GM12878 (cell line): ENCODE measurements around the gene OR14I1. TPM values are rescaled to one million over a fixed set of nuclear protein-coding genes. Genes with fewer than 3 reads are reported as not detected.

ENCODE experiments used
- ATAC-seq: fragments of 200-7000 bp; cut with Tn5 transposase; 3 replicates; pipeline ENCODE4 v1.9.1; 2020; ENCODE audit warnings: mild to moderate bottlenecking, moderate library complexity
- BruUV-seq: library from RNA; stranded (reverse); fragments of 400-500 nt; replicated peaks from 2 replicates; lab custom pipeline; 2021; lab: Mats Ljungman, UMichigan
- CTCF ChIA-PET: fragments of 300-600 bp; sonication (Branson Sonifier 250); formaldehyde crosslinking; extraction: SDS; loops from one replicate; lab custom pipeline; 2021; ENCODE audit warnings: inconsistent platforms; lab: Yijun Ruan, JAX
- POLR2A ChIA-PET: fragments of 350-600 bp; formaldehyde crosslinking; extraction: SDS; loops from one replicate; lab custom pipeline; 2021; ENCODE audit warnings: inconsistent platforms; lab: Charles Lee
- RAD21 ChIA-PET: fragments of 300-600 bp; sonication (Branson Sonifier 250); formaldehyde crosslinking; loops from one replicate; lab custom pipeline; 2023; ENCODE audit warnings: antibody characterized with exemption; ENCODE audit not compliant: unreplicated experiment; lab: Charles Lee
- SMC1A ChIA-PET: fragments of 300-600 bp; sonication (Branson Sonifier 250); formaldehyde crosslinking; loops from one replicate; lab custom pipeline; 2023; ENCODE audit not compliant: unreplicated experiment, uncharacterized antibody; lab: Charles Lee
- DNase-seq: peaks from one replicate; pipeline ENCODE4 v3.0.0-alpha.2; 2011; ENCODE audit warnings: low read depth, low spot score
- FAIRE-seq: peaks from 3 replicates; lab custom pipeline; 2011; peaks lifted over from hg19 to GRCh38; lab: Jason Lieb, UNC
- H2AFZ ChIP-seq: 2 replicates; pipeline ENCODE4 v1.6.0; 2011; ENCODE audit warnings: low read depth, low read length, control low read depth; ENCODE audit not compliant: control insufficient read depth
- H3K27ac ChIP-seq: 2 replicates; pipeline ENCODE4 v1.5.1; 2011; ENCODE audit warnings: control low read depth; ENCODE audit not compliant: control insufficient read depth, insufficient read depth
- H3K27me3 ChIP-seq, 2 experiments: replicated peaks in 1 of 2; 2 replicates each; pipeline versions ENCODE4 v1.6.0 to v1.6.1; 2011; ENCODE audit warnings: low read length in 1 of 2; ENCODE audit not compliant: control insufficient read depth in 2 of 2, insufficient read depth in 2 of 2
- H3K36me3 ChIP-seq, 2 experiments: 2 replicates each; pipeline ENCODE4 v1.5.1; 2011; ENCODE audit warnings: low read length in 1 of 2; ENCODE audit not compliant: control insufficient read depth in 2 of 2, insufficient read depth in 2 of 2
- H3K4me1 ChIP-seq: 2 replicates; pipeline ENCODE4 v1.6.1; 2011; ENCODE audit warnings: mild to moderate bottlenecking, low read length, moderate library complexity, mixed read lengths; ENCODE audit not compliant: control insufficient read depth, insufficient read depth
- H3K4me2 ChIP-seq: 2 replicates; pipeline ENCODE4 v1.6.0; 2011; ENCODE audit warnings: control low read depth; ENCODE audit not compliant: control insufficient read depth, insufficient read depth
- H3K4me3 ChIP-seq: fragments of 200-600 bp; sonication (generic); 2 replicates; pipeline ENCODE4 v1.5.1; 2016
- H3K79me2 ChIP-seq: 2 replicates; pipeline ENCODE4 v1.6.0; 2011; ENCODE audit warnings: low read length; ENCODE audit not compliant: control insufficient read depth, insufficient read depth
- H3K9ac ChIP-seq: 2 replicates; pipeline ENCODE4 v1.8.0; 2011; ENCODE audit warnings: low read length, control low read depth, mixed read lengths; ENCODE audit not compliant: control insufficient read depth, insufficient read depth
- H3K9me3 ChIP-seq: replicated peaks from 3 replicates; pipeline ENCODE4 v1.5.1; 2011; ENCODE audit warnings: mild to moderate bottlenecking, low read length; ENCODE audit not compliant: control insufficient read depth, insufficient read depth
- H4K20me1 ChIP-seq: 2 replicates; pipeline ENCODE4 v1.6.0; 2011; ENCODE audit not compliant: control insufficient read depth, insufficient read depth
- CBFB ChIP-seq: IDR thresholded peaks from 2 replicates; pipeline ENCODE4 v1.6.1; 2016; ENCODE audit warnings: antibody characterized with exemption, low read depth
- CTCF ChIP-seq, 3 experiments: IDR thresholded peaks in 2 of 3; conservative IDR thresholded peaks in 1 of 3; 2 replicates each; pipeline ENCODE4 v1.5.1; 2011; ENCODE audit warnings: low read depth in 3 of 3, low read length in 3 of 3, mild to moderate bottlenecking in 3 of 3, control low read depth in 2 of 3, moderate library complexity in 2 of 3, inconsistent platforms in 1 of 3, mixed read lengths in 1 of 3; ENCODE audit not compliant: control insufficient read depth in 2 of 3, insufficient read depth in 1 of 3; ENCODE audit errors: extremely low read depth in 1 of 3
- E2F4 ChIP-seq: IDR thresholded peaks from 2 replicates; pipeline ENCODE4 v1.6.1; 2012; ENCODE audit warnings: low read depth, low read length, improper control_type of control experiment
- HSF1 ChIP-seq: fragments of 150-350 bp; IDR thresholded peaks from 2 replicates; pipeline ENCODE4 v1.6.1; 2014; ENCODE audit warnings: mild to moderate bottlenecking, low read depth, low read length
- LARP7 ChIP-seq: fragments of 450-650 bp; IDR thresholded peaks from 2 replicates; pipeline ENCODE4 v1.6.1; 2017; ENCODE audit warnings: mild to moderate bottlenecking
- MYC ChIP-seq: IDR thresholded peaks from 2 replicates; pipeline ENCODE4 v1.6.1; 2011; ENCODE audit warnings: mild to moderate bottlenecking, low read length, moderate library complexity, inconsistent platforms; ENCODE audit not compliant: insufficient read depth, insufficient replicate concordance, insufficient read length, severe bottlenecking
- NR2C1 ChIP-seq: fragments of 450-650 bp; IDR thresholded peaks from 2 replicates; pipeline ENCODE4 v1.6.1; 2017; ENCODE audit warnings: antibody characterized with exemption, mild to moderate bottlenecking, moderate library complexity
- RFX5 ChIP-seq: IDR thresholded peaks from 2 replicates; pipeline ENCODE4 v1.6.1; 2011; ENCODE audit warnings: low read depth, low read length, improper control_type of control experiment
- SRF ChIP-seq, 2 experiments: IDR thresholded peaks; 2 replicates each; pipeline ENCODE4 v1.6.1; 2011; ENCODE audit warnings: low read depth in 2 of 2, low read length in 2 of 2, mild to moderate bottlenecking in 1 of 2, moderate library complexity in 1 of 2
- ZBTB33 ChIP-seq: fragments of 450-650 bp; IDR thresholded peaks from 2 replicates; pipeline ENCODE4 v1.6.1; 2017; ENCODE audit warnings: mild to moderate bottlenecking
- ZNF592 ChIP-seq: fragments of 450-650 bp; IDR thresholded peaks from 2 replicates; pipeline ENCODE4 v1.6.1; 2017; ENCODE audit warnings: mild to moderate bottlenecking, moderate library complexity
- WGBS: methylation state at CpG from one replicate; pipeline ENCODE4 v1.1.6; 2016; ENCODE audit warnings: low lambda C conversion rate; ENCODE audit not compliant: insufficient replicate concordance, insufficient coverage; ENCODE audit errors: missing lambda C conversion rate; 5-methylcytosine and 5-hydroxymethylcytosine counted together
- in situ Hi-C: fragments of 300-500 bp; cut with MboI; formaldehyde crosslinking; loops from 9 replicates; pipeline ENCODE4 v1.14.3; 2018; ENCODE audit warnings: mixed read lengths
- intact Hi-C: fragments of 100-400 bp; cut with micrococcal nuclease; formaldehyde crosslinking; loops from one replicate; pipeline ENCODE4 v1.14.2; 2022; ENCODE audit not compliant: unreplicated experiment
- polyA plus RNA-seq, 11 experiments: library from polyadenylated mRNA; depleted of rRNA in 4 of 11; unstranded in 6 of 11; stranded (reverse) in 5 of 11; fragments of >200 nt; fragmentation: Nextera tagmentation in 4 of 11; fragmentation: Illumina TruSeq in 1 of 11; extraction: Ambion mirVana in 4 of 11; extraction: Trizol in 1 of 11; gene quantifications; 1 replicate in 1 of 11; 2 replicates in 10 of 11; pipeline versions ENCODE4 v1.2.1 to v1.2.3, GENCODE V29; 2011 to 2016; ENCODE audit warnings: inconsistent platforms in 2 of 11, missing spikeins in 2 of 11, low read depth in 1 of 11
- total RNA-seq, 4 experiments: library from RNA; depleted of rRNA in 3 of 4; stranded (reverse); fragments of >200 nt in 3 of 4; fragmentation: Illumina TruSeq in 1 of 4; extraction: Trizol in 1 of 4; gene quantifications; 2 replicates each; pipeline versions ENCODE4 v1.2.1 to v1.2.3, GENCODE V29; 2013 to 2021

OR14I1 gene
- total and polyA plus RNA-seq, 10 of the 15 experiments (the other 5 are each of a cell fraction or from before 2014, with no cell fraction given): 0.21 to 1.5 (median 0.79) TPM

- FAIRE-seq: no peak
- TF ChIP-seq CTCF (IDR thresholded peaks at IDR 0.05 in 2 of 3, conservative IDR thresholded peaks at IDR 0.05 in 1 of 3; ENCODE audit: control insufficient read depth in 2 of 3, extremely low read depth in 1 of 3, insufficient read depth in 1 of 3, low read depth in 3 of 3, low read length in 3 of 3): no peak
- no peak for TF ChIP-seq ZBTB33
- no peak for TF ChIP-seq RFX5
- no peak for TF ChIP-seq E2F4
- no peak for TF ChIP-seq CBFB
- TF ChIP-seq NR2C1: no peak
- no peak for TF ChIP-seq ZNF592
- no peak for TF ChIP-seq HSF1
- TF ChIP-seq MYC: no peak
- TF ChIP-seq LARP7: no peak
- no peak for TF ChIP-seq SRF (IDR thresholded peaks at IDR 0.05; ENCODE audit: low read depth in 2 of 2, low read length in 2 of 2)
Observed at GRCh38 chr1:248695451-248696132, 7.0 kb downstream of the OR14I1 start.

More at GRCh38 chr1:248695451-248696132, 7.0 kb downstream of the OR14I1 start:
- Histone ChIP-seq H4K20me1 (no peaks in the 10 kb centered on the region), H3K4me1 (no peaks in the 10 kb centered on the region), H3K4me3 (no peak overlapping the region), H3K9me3 (no peaks in the 10 kb centered on the region; the same call in 2 of the 3 replicates), H3K79me2 (no peaks in the 10 kb centered on the region), H2AFZ (no peak overlapping the region), H3K27ac (no peak overlapping the region), H3K9ac (no peak overlapping the region), H3K36me3 (no peaks in the 10 kb centered on the region), H3K27me3 (no peaks in the 10 kb centered on the region), H3K4me2 (no peak overlapping the region)
- WGBS: 84% methylated on average over 13 of the region's 13 CpGs
- DNase-seq (no peak), ATAC-seq (no peak)
- RAD21 ChIA-PET: interaction anchor here (1.3 to 4.9 kb wide), 2 partner anchors 110 to 126 kb away, joined by 6 to 53 read pairs; no protein-coding TSS in a partner anchor
- BruUV-seq: no TSS peak
- CTCF ChIA-PET: interaction anchor here (1.4 to 4.6 kb wide), 3 partner anchors 110 to 452 kb away, joined by 4 to 86 read pairs (median 5); no protein-coding TSS in a partner anchor
- intact Hi-C loops: loop anchor here (1.0 to 5.0 kb wide), 2 partner anchors 112 to 453 kb away; no protein-coding TSS in a partner anchor
- in situ Hi-C loops: loop anchor here (5.0 kb wide), 1 partner anchor 112 kb away; no protein-coding TSS in a partner anchor
- POLR2A ChIA-PET: no interaction called here
- SMC1A ChIA-PET: interaction anchor here (1.0 to 2.6 kb wide), 7 partner anchors 9 to 124 kb away, joined by 3 to 19 read pairs (median 4); no protein-coding TSS in a partner anchor
